IMR-90 (cell line): ENCODE results near the gene JCAD. TPM values are rescaled to one million over a fixed set of nuclear protein-coding genes. Genes with fewer than 3 reads are reported as not detected.

ENCODE experiments used
- ATAC-seq: fragments of 200-7000 bp; cut with Tn5 transposase; 2 replicates; pipeline ENCODE4 v1.9.1; 2020; ENCODE audit warnings: low read depth, mild to moderate bottlenecking, moderate library complexity
- BruUV-seq: library from RNA; stranded (reverse); fragments of 400-500 nt; replicated peaks from 2 replicates; lab custom pipeline; 2021; lab: Mats Ljungman, UMichigan
- CTCF ChIA-PET: fragments of 300-600 bp; formaldehyde crosslinking; extraction: SDS; loops from one replicate; lab custom pipeline; 2021; ENCODE audit warnings: antibody characterized with exemption; lab: Yijun Ruan, JAX
- POLR2A ChIA-PET: fragments of 300-600 bp; sonication (Branson Sonifier 250); formaldehyde crosslinking; loops from one replicate; lab custom pipeline; 2022; ENCODE audit warnings: antibody characterized with exemption; ENCODE audit not compliant: unreplicated experiment; lab: Charles Lee
- DNase-seq: peaks from one replicate; pipeline ENCODE4 v3.0.0; 2013
- H2AFZ ChIP-seq: replicated peaks from 2 replicates; pipeline ENCODE3; 2013; ENCODE audit warnings: low read length, mild to moderate bottlenecking; ENCODE audit not compliant: poor library complexity
- H2AK5ac ChIP-seq: 2 replicates; pipeline ENCODE4 v1.6.1; 2013; ENCODE audit warnings: low read depth, low read length, inconsistent platforms
- H2AK9ac ChIP-seq: replicated peaks from 2 replicates; pipeline ENCODE3; 2013; ENCODE audit warnings: mild to moderate bottlenecking, low read depth, low read length, moderate library complexity; ENCODE audit not compliant: poor library complexity
- H2BK120ac ChIP-seq: 2 replicates; pipeline ENCODE4 v1.6.1; 2013; ENCODE audit warnings: low read depth, low read length, inconsistent platforms
- H2BK15ac ChIP-seq: 3 replicates; pipeline ENCODE4 v1.6.1; 2013; ENCODE audit warnings: low read depth, low read length, inconsistent platforms
- H2BK20ac ChIP-seq: 2 replicates; pipeline ENCODE4 v1.6.1; 2013; ENCODE audit warnings: low read depth, mild to moderate bottlenecking, inconsistent platforms, low read length, moderate library complexity
- H2BK5ac ChIP-seq: 2 replicates; pipeline ENCODE4 v1.6.1; 2013; ENCODE audit warnings: mild to moderate bottlenecking, low read depth, low read length, inconsistent platforms; ENCODE audit not compliant: poor library complexity, severe bottlenecking
- H3K14ac ChIP-seq: replicated peaks from 2 replicates; pipeline ENCODE4 v1.6.1; 2013; ENCODE audit warnings: low read depth, low read length, inconsistent platforms
- H3K18ac ChIP-seq: 2 replicates; pipeline ENCODE4 v1.6.1; 2013; ENCODE audit warnings: low read depth, low read length, control low read depth
- H3K23ac ChIP-seq: 2 replicates; pipeline ENCODE4 v1.6.1; 2013; ENCODE audit warnings: low read depth, low read length, inconsistent platforms
- H3K27ac ChIP-seq: 2 replicates; pipeline ENCODE4 v1.5.1; 2013; ENCODE audit warnings: mild to moderate bottlenecking, control low read depth, low read length; ENCODE audit not compliant: insufficient read depth
- H3K27me3 ChIP-seq: 2 replicates; pipeline ENCODE4 v1.6.1; 2013; ENCODE audit warnings: low read length; ENCODE audit not compliant: control insufficient read depth, insufficient read depth
- H3K36me3 ChIP-seq: 2 replicates; pipeline ENCODE4 v1.6.1; 2013; ENCODE audit warnings: low read length, mixed read lengths; ENCODE audit not compliant: control insufficient read depth, insufficient read depth
- H3K4ac ChIP-seq: 2 replicates; pipeline ENCODE4 v1.6.1; 2013; ENCODE audit warnings: low read depth, low read length, inconsistent platforms
- H3K4me1 ChIP-seq: 2 replicates; pipeline ENCODE4 v1.6.1; 2013; ENCODE audit warnings: low read length, mixed read lengths; ENCODE audit not compliant: control insufficient read depth, insufficient read depth
- H3K4me2 ChIP-seq: 2 replicates; pipeline ENCODE4 v1.6.1; 2013; ENCODE audit warnings: low read depth, mild to moderate bottlenecking, control low read depth, low read length, moderate library complexity
- H3K4me3 ChIP-seq: 2 replicates; pipeline ENCODE4 v1.5.1; 2013; ENCODE audit warnings: low read depth, mild to moderate bottlenecking, control low read depth, low read length, moderate library complexity; ENCODE audit not compliant: insufficient read depth
- H3K56ac ChIP-seq: 2 replicates; pipeline ENCODE4 v1.6.1; 2013; ENCODE audit warnings: low read length, inconsistent platforms; ENCODE audit not compliant: insufficient read depth; ENCODE audit errors: extremely low read depth
- H3K79me1 ChIP-seq, 2 experiments: 2 replicates each; pipeline ENCODE4 v1.6.1; 2013; ENCODE audit warnings: low read length in 2 of 2, inconsistent platforms in 1 of 2, low read depth in 1 of 2
- H3K9ac ChIP-seq: 2 replicates; pipeline ENCODE4 v1.6.1; 2013; ENCODE audit warnings: low read depth, low read length, control low read depth
- H3K9me1 ChIP-seq: 2 replicates; pipeline ENCODE4 v1.6.1; 2013; ENCODE audit warnings: low read length, inconsistent platforms; ENCODE audit not compliant: insufficient read depth
- H3K9me3 ChIP-seq: 2 replicates; pipeline ENCODE4 v1.6.1; 2013; ENCODE audit warnings: low read length; ENCODE audit not compliant: control insufficient read depth, insufficient read depth
- H4K20me1 ChIP-seq: 2 replicates; pipeline ENCODE4 v1.6.1; 2013; ENCODE audit warnings: low read length, inconsistent platforms; ENCODE audit not compliant: insufficient read depth
- H4K5ac ChIP-seq: 2 replicates; pipeline ENCODE4 v1.6.1; 2013; ENCODE audit warnings: mild to moderate bottlenecking, low read depth, low read length, control low read depth
- H4K8ac ChIP-seq, 2 experiments: 2 replicates each; pipeline ENCODE4 v1.6.1; 2013; ENCODE audit warnings: low read depth in 2 of 2, low read length in 2 of 2, control low read depth in 1 of 2, inconsistent platforms in 1 of 2
- H4K91ac ChIP-seq: 2 replicates; pipeline ENCODE4 v1.6.1; 2013; ENCODE audit warnings: low read depth, low read length, inconsistent platforms; ENCODE audit not compliant: insufficient read depth
- BHLHE40 ChIP-seq: fragments of 150-350 bp; IDR thresholded peaks from 2 replicates; pipeline ENCODE4 v1.6.1; 2016; ENCODE audit warnings: mild to moderate bottlenecking, low read depth, low read length
- CEBPB ChIP-seq: IDR thresholded peaks from 2 replicates; pipeline ENCODE4 v1.6.1; 2012; ENCODE audit warnings: low read depth, low read length, improper control_type of control experiment
- CHD1 ChIP-seq: IDR thresholded peaks from 2 replicates; pipeline ENCODE4 v1.6.1; 2012; ENCODE audit warnings: low read depth, low read length, improper control_type of control experiment
- CTCF ChIP-seq: conservative IDR thresholded peaks from 2 replicates; pipeline ENCODE4 v1.5.1; 2012; ENCODE audit warnings: mild to moderate bottlenecking, low read depth, low read length, improper control_type of control experiment
- ELK1 ChIP-seq: fragments of 150-350 bp; IDR thresholded peaks from 2 replicates; pipeline ENCODE4 v1.6.1; 2016; ENCODE audit warnings: low read depth, mild to moderate bottlenecking, low read length, moderate library complexity, borderline replicate concordance
- FOS ChIP-seq: fragments of 150-350 bp; IDR thresholded peaks from 2 replicates; pipeline ENCODE4 v1.6.1; 2016; ENCODE audit warnings: low read depth, low read length
- MAFK ChIP-seq: IDR thresholded peaks from 2 replicates; pipeline ENCODE4 v1.6.1; 2012; ENCODE audit warnings: low read depth, low read length, improper control_type of control experiment
- MAZ ChIP-seq: IDR thresholded peaks from 2 replicates; pipeline ENCODE4 v1.6.1; 2012; ENCODE audit warnings: low read depth, mild to moderate bottlenecking, low read length, improper control_type of control experiment, moderate library complexity, borderline replicate concordance
- MXI1 ChIP-seq: IDR thresholded peaks from 2 replicates; pipeline ENCODE4 v1.6.1; 2012; ENCODE audit warnings: low read depth, mild to moderate bottlenecking, low read length, moderate library complexity, borderline replicate concordance
- NFE2L2 ChIP-seq: fragments of 150-350 bp; IDR thresholded peaks from 2 replicates; pipeline ENCODE4 v1.6.1; 2016; ENCODE audit warnings: low read depth, mild to moderate bottlenecking, low read length
- POLR2A ChIP-seq: IDR thresholded peaks from 2 replicates; pipeline ENCODE4 v1.6.1; 2012; ENCODE audit warnings: mild to moderate bottlenecking, low read depth, low read length
- RAD21 ChIP-seq: IDR thresholded peaks from 2 replicates; pipeline ENCODE4 v1.6.1; 2012; ENCODE audit warnings: low read length, improper control_type of control experiment
- RCOR1 ChIP-seq: IDR thresholded peaks from 2 replicates; pipeline ENCODE4 v1.6.1; 2012; ENCODE audit warnings: mild to moderate bottlenecking, low read length, improper control_type of control experiment; ENCODE audit not compliant: insufficient replicate concordance
- RFX5 ChIP-seq: IDR thresholded peaks from 2 replicates; pipeline ENCODE4 v1.8.0; 2012; ENCODE audit warnings: low read depth, mild to moderate bottlenecking, low read length, moderate library complexity
- SMC3 ChIP-seq: fragments of 150-350 bp; IDR thresholded peaks from 2 replicates; pipeline ENCODE4 v1.6.1; 2016; ENCODE audit warnings: low read depth, mild to moderate bottlenecking, antibody characterized with exemption, low read length, moderate library complexity
- USF2 ChIP-seq: fragments of 150-350 bp; IDR thresholded peaks from 2 replicates; pipeline ENCODE4 v1.6.1; 2017; ENCODE audit warnings: mild to moderate bottlenecking, antibody characterized with exemption, low read length, low read depth
- WGBS, 2 experiments: methylation state at CpG; one replicate each; pipeline versions ENCODE4 v1.1.5 to v1.1.7; 2013; ENCODE audit warnings: missing lambda C conversion rate in 2 of 2; ENCODE audit not compliant: insufficient read length in 1 of 2; ENCODE audit errors: extremely low coverage in 2 of 2; 5-methylcytosine and 5-hydroxymethylcytosine counted together
- dilution Hi-C: fragments of 300-500 bp; cut with HindIII; formaldehyde crosslinking; loops from one replicate; pipeline ENCODE4 v1.14.3; 2018; ENCODE audit warnings: low sequenced_read_pairs; ENCODE audit not compliant: unreplicated experiment
- in situ Hi-C: fragments of 300-500 bp; cut with MboI; formaldehyde crosslinking; loops from 3 replicates; pipeline ENCODE4 v1.14.3; 2019; ENCODE audit warnings: low sequenced_read_pairs, inconsistent platforms, mixed read lengths
- intact Hi-C: fragments of 100-400 bp; cut with micrococcal nuclease; formaldehyde crosslinking; loops from 2 replicates; pipeline ENCODE4 v1.10.0; 2022
- polyA plus RNA-seq, 3 experiments: library from polyadenylated mRNA; depleted of rRNA; stranded (reverse); fragments of >200 nt; gene quantifications; 2 replicates each; pipeline ENCODE4 v1.2.3, GENCODE V29; 2012; ENCODE audit warnings: low replicate concordance in 1 of 3
- total RNA-seq: library from RNA; depleted of rRNA; stranded (reverse); fragments of >200 nt; gene quantifications from 2 replicates; pipeline ENCODE4 v1.2.3, GENCODE V29; 2012

The JCAD gene
- total and polyA plus RNA-seq, 2 of the 4 experiments (the other 2 are of a cell fraction) = 15.9 to 16.8 TPM

- Histone ChIP-seq H3K27ac (no peak overlapping the region), H3K36me3 (peaks cover 67% of the 10 kb centered on the region), H3K56ac (no peak overlapping the region), H3K79me1 (peaks cover 60 to 98% of the 10 kb centered on the region in 2 experiments), H3K9ac (no peak overlapping the region), H3K4me1 (peaks cover 9% of the 10 kb centered on the region), H3K4me2 (no peak overlapping the region), H2BK5ac (no peak overlapping the region), H3K9me3 (no peaks in the 10 kb centered on the region), H3K27me3 (no peaks in the 10 kb centered on the region), H3K4me3 (no peak overlapping the region), H3K4ac (no peak overlapping the region), H2AFZ (no peak overlapping the region), H2BK15ac (no peak overlapping the region; the same call in 2 of the 3 replicates), H3K18ac (no peak overlapping the region), H3K9me1 (peaks cover 45% of the 10 kb centered on the region), H2AK9ac (no peak overlapping the region), H4K8ac (no peak overlapping the region), H4K20me1 (peaks cover 90% of the 10 kb centered on the region), H4K5ac (no peak overlapping the region), H4K91ac (no peak overlapping the region), H2AK5ac (no peak overlapping the region), H2BK20ac (no peak overlapping the region), H2BK120ac (no peak overlapping the region), H3K14ac (no peak overlapping the region), H3K23ac (no peak overlapping the region)
- ChIA-PET POLR2A (no interaction called here), CTCF (no interaction called here)
- no CpG with 5 or more reads among the region's 7 CpGs for WGBS, 2 experiments
- no TSS peak for BruUV-seq
- dilution Hi-C loops = no loop called here
- in situ Hi-C loops = no loop called here
- no peak for DNase-seq
- no peak for ATAC-seq
- intact Hi-C loops = no loop called here
- TF ChIP-seq MAFK = no peak
- TF ChIP-seq RAD21 = no peak
- no peak for TF ChIP-seq ELK1
- no peak for TF ChIP-seq RFX5
- TF ChIP-seq RCOR1 = no peak
- no peak for TF ChIP-seq CHD1
- TF ChIP-seq NFE2L2 = no peak
- no peak for TF ChIP-seq SMC3
- no peak for TF ChIP-seq FOS
- no peak for TF ChIP-seq CTCF
- no peak for TF ChIP-seq USF2
- TF ChIP-seq BHLHE40 = no peak
- no peak for TF ChIP-seq MXI1
- TF ChIP-seq POLR2A = no peak
- TF ChIP-seq CEBPB = no peak
- TF ChIP-seq MAZ = no peak
These were observed 13.4 kb downstream of the JCAD start for GRCh38 chr10:30045961-30046360.
